Right cardiac atrium (tissue), 5 donors: ENCODE results near the gene SHFL. TPM values are rescaled to one million over a fixed set of nuclear protein-coding genes. Genes with fewer than 3 reads are reported as not detected.
A peak's percentile ranks its signal among the peaks of the same experiment; 100 is the strongest.

Experiments
- ATAC-seq, 2 donors: fragments of 200-7000 bp; cut with Tn5 transposase; one replicate each; pipeline versions ENCODE4 v1.8.0 to v1.9.1; 2020; ENCODE audit warnings: moderate library complexity in 2 of 2, mild to moderate bottlenecking in 1 of 2
- DNase-seq, 3 donors: peaks; one replicate each; pipeline ENCODE4 v3.0.0-alpha.2; 2020
- H3K27ac ChIP-seq: one replicate; pipeline ENCODE4 v1.5.1; 2013; ENCODE audit warnings: mild to moderate bottlenecking, low read length, control low read depth, moderate library complexity
- H3K27me3 ChIP-seq: one replicate; pipeline ENCODE4 v1.6.1; 2013; ENCODE audit not compliant: control insufficient read depth, insufficient read depth
- H3K4me1 ChIP-seq: one replicate; pipeline ENCODE4 v1.6.1; 2013; ENCODE audit warnings: low read length; ENCODE audit not compliant: control insufficient read depth, insufficient read depth
- H3K4me3 ChIP-seq: one replicate; pipeline ENCODE4 v1.5.1; 2013; ENCODE audit warnings: low read length, control low read depth
- H3K9me3 ChIP-seq: one replicate; pipeline ENCODE4 v1.6.1; 2013; ENCODE audit warnings: low read length; ENCODE audit not compliant: control insufficient read depth
- whole genome bisulfite sequencing: extraction: QIAGEN DNeasy Blood & Tissue Kit; methylation state at CpG from one replicate; pipeline ENCODE4 v1.1.7; 2013; 5-methylcytosine and 5-hydroxymethylcytosine counted together
- intact Hi-C, 4 donors: fragments of 100-400 bp; cut with DNase I; formaldehyde crosslinking; loops; one replicate each; pipeline versions ENCODE4 v1.11.0 to v1.14.0; 2022 to 2023
- polyA plus RNA-seq: library from polyadenylated mRNA; stranded (reverse); fragments of 200-250 nt; gene quantifications from one replicate; pipeline ENCODE4 v1.2.3, GENCODE V29; 2013
- total RNA-seq, 4 donors: library from RNA; stranded (reverse); fragmentation: NEBNext Ultra II Directional; extraction: Animal tissue kit (Norgen Biotek cat#: 25700); gene quantifications; one replicate each; pipeline ENCODE4 v1.2.1, GENCODE V29; 2021
- donor health status: healthy with polysubstance abuse.
- donor health status: DM: no; HTN: yes; CAD: no.
- donor health status: DM: no; HTN: no; CAD: no.
- donor health status: DM: no; HTN: yes; CAD: no; lungs with severe emphysema.
- donor health status: DM: yes; HTN: yes; CAD: no.

The SHFL gene
- total and polyA plus RNA-seq, 5 donors = 14.5 to 16.0 (median 15.7) TPM

GRCh38 chr19:10116085-10116865 lies 30.2 kb downstream of the SHFL start:
- Histone ChIP-seq H3K27ac (no peak overlapping the region), H3K9me3 (no peaks in the 10 kb centered on the region), H3K4me1 (peaks cover 5% of the 10 kb centered on the region), H3K27me3 (no peaks in the 10 kb centered on the region), H3K4me3 (no peak overlapping the region)
- WGBS = 85% methylated on average over 35 of the region's 35 CpGs
- intact Hi-C loops = no loop called here
- ATAC-seq (no peak), DNase-seq (peak in 2 of 3 donors; percentile 49 to 65)

- peak in 2 of 3 donors; percentile 23 to 40 for DNase-seq
- intact Hi-C loops = no loop called here
These were observed 30.9 kb downstream of the SHFL start for GRCh38 chr19:10116866-10117616.

GRCh38 chr19:10118960-10119359 lies 32.8 kb downstream of the SHFL start:
- Histone ChIP-seq H3K27ac (no peak overlapping the region), H3K27me3 (no peaks in the 10 kb centered on the region), H3K4me3 (peak overlapping the region; percentile 71), H3K4me1 (peaks cover 5% of the 10 kb centered on the region), H3K9me3 (no peaks in the 10 kb centered on the region)
- 46% methylated on average over 12 of the region's 12 CpGs for WGBS
- ATAC-seq (no peak), DNase-seq (peak in 2 of 3 donors; percentile 47 to 58)
- intact Hi-C loops = no loop called here

More at GRCh38 chr19:10116866-10117616, 30.9 kb downstream of the SHFL start:
- no peak overlapping the region for H3K27ac ChIP-seq
- peaks cover 5% of the 10 kb centered on the region for H3K4me1 ChIP-seq
- no peaks in the 10 kb centered on the region for H3K9me3 ChIP-seq
- no peak for ATAC-seq
- no peak overlapping the region for H3K4me3 ChIP-seq
- no peaks in the 10 kb centered on the region for H3K27me3 ChIP-seq
- 90% methylated on average over 21 of the region's 21 CpGs for WGBS

- Histone ChIP-seq H3K4me3 (no peak overlapping the region), H3K27me3 (no peaks in the 10 kb centered on the region), H3K9me3 (no peaks in the 10 kb centered on the region), H3K27ac (peak overlapping the region; percentile 59), H3K4me1 (peaks cover 5% of the 10 kb centered on the region)
- DNase-seq = peak in 2 of 3 donors; percentile 58 to 62
- intact Hi-C loops = no loop called here
- WGBS = 59% methylated on average over 9 of the region's 9 CpGs
- peak; percentile 28 to 30 for ATAC-seq
These were observed 34.5 kb downstream of the SHFL start for GRCh38 chr19:10120538-10121189.

- Histone ChIP-seq H3K27me3 (no peaks in the 10 kb centered on the region), H3K27ac (no peak overlapping the region), H3K4me1 (peaks cover 5% of the 10 kb centered on the region), H3K9me3 (no peaks in the 10 kb centered on the region), H3K4me3 (no peak overlapping the region)
- WGBS = 56% methylated on average over 6 of the region's 6 CpGs
- intact Hi-C loops = no loop called here
- DNase-seq = peak; percentile 47 to 62 (median 59)
- peak; percentile 34 to 39 for ATAC-seq
These were observed 35.9 kb downstream of the SHFL start for GRCh38 chr19:10122045-10122444.

- intact Hi-C loops = no loop called here
- Histone ChIP-seq H3K9me3 (no peaks in the 10 kb centered on the region), H3K27ac (no peak overlapping the region), H3K27me3 (no peaks in the 10 kb centered on the region), H3K4me1 (no peaks in the 10 kb centered on the region), H3K4me3 (no peak overlapping the region)
- WGBS = 96% methylated on average over 7 of the region's 7 CpGs
- ATAC-seq (no peak), DNase-seq (no peak)
These were observed 38.3 kb downstream of the SHFL start for GRCh38 chr19:10124429-10124828.

GRCh38 chr19:10126213-10126639 lies 40.1 kb downstream of the SHFL start:
- intact Hi-C loops = no loop called here
- Histone ChIP-seq H3K4me3 (no peak overlapping the region), H3K4me1 (no peaks in the 10 kb centered on the region), H3K9me3 (no peaks in the 10 kb centered on the region), H3K27ac (no peak overlapping the region), H3K27me3 (no peaks in the 10 kb centered on the region)
- ATAC-seq (no peak), DNase-seq (peak in 1 of 3 donors; percentile 25)
- WGBS = 88% methylated on average over 4 of the region's 4 CpGs

- H3K27me3 ChIP-seq = no peaks in the 10 kb centered on the region
- H3K4me1 ChIP-seq = no peaks in the 10 kb centered on the region
- WGBS = 92% methylated on average over 7 of the region's 7 CpGs
- DNase-seq (peak in 1 of 3 donors; percentile 30), ATAC-seq (no peak)
- H3K27ac ChIP-seq = no peak overlapping the region
- no peaks in the 10 kb centered on the region for H3K9me3 ChIP-seq
- no peak overlapping the region for H3K4me3 ChIP-seq
- intact Hi-C loops = no loop called here
These were observed 46.8 kb downstream of the SHFL start for GRCh38 chr19:10132905-10133304.

- 85% methylated on average over 11 of the region's 11 CpGs for WGBS
- no peak overlapping the region for H3K27ac ChIP-seq
- intact Hi-C loops = no loop called here
- no peaks in the 10 kb centered on the region for H3K4me1 ChIP-seq
- DNase-seq (peak in 1 of 3 donors; percentile 27), ATAC-seq (no peak)
- H3K9me3 ChIP-seq = no peaks in the 10 kb centered on the region
- no peaks in the 10 kb centered on the region for H3K27me3 ChIP-seq
- no peak overlapping the region for H3K4me3 ChIP-seq
These were observed 47.5 kb downstream of the SHFL start for GRCh38 chr19:10133596-10133995.

- ATAC-seq (no peak), DNase-seq (peak in 1 of 3 donors; percentile 40)
- intact Hi-C loops = no loop called here
- Histone ChIP-seq H3K27ac (no peak overlapping the region), H3K4me3 (no peak overlapping the region), H3K27me3 (no peaks in the 10 kb centered on the region), H3K4me1 (no peaks in the 10 kb centered on the region), H3K9me3 (no peaks in the 10 kb centered on the region)
- WGBS = 94% methylated on average over 9 of the region's 9 CpGs
These were observed 47.9 kb downstream of the SHFL start for GRCh38 chr19:10134040-10134439.
